Measurements from ENCODE around the gene SLK.

The SLK gene

GRCh38 chr10:104057717-104058116, 90.8 kb downstream of the SLK start:
- Histone ChIP-seq H3K4me1 (ENCODE audit: insufficient read depth, low read length, poor library complexity, severe bottlenecking) (no peaks in the 10 kb centered on the region), H3K36me3 (ENCODE audit: insufficient read depth, low read length) (no peaks in the 10 kb centered on the region), H2AFZ (ENCODE audit: low read length) (no peak overlapping the region), H4K20me1 (ENCODE audit: insufficient read depth, low read length, poor library complexity, severe bottlenecking) (no peaks in the 10 kb centered on the region), H3F3A (ENCODE audit: low read depth) (no peaks in the 10 kb centered on the region), H3K9ac (ENCODE audit: low read depth, low read length, poor library complexity, severe bottlenecking) (no peak overlapping the region), H3K9me3 (ENCODE audit: insufficient read depth, low read depth, low read length) (no peaks in the 10 kb centered on the region), H3K27me3 (ENCODE audit: insufficient read depth, low read length, poor library complexity, severe bottlenecking) (no peaks in the 10 kb centered on the region), H3K9me2 (replicated peaks; ENCODE audit: low read depth, low read length) (no peaks in the 10 kb centered on the region), H3K4me3 (ENCODE audit: low read length, poor library complexity, severe bottlenecking) (no peak overlapping the region), H3K79me2 (ENCODE audit: insufficient read depth, low read length) (no peaks in the 10 kb centered on the region), H3K4me2 (ENCODE audit: low read depth, low read length, poor library complexity, severe bottlenecking) (no peak overlapping the region)
- no peak for TF ChIP-seq EZH2phosphoT487 (IDR thresholded peaks at IDR 0.05; ENCODE audit: borderline replicate concordance)
- no peak for TF ChIP-seq CTCF (conservative IDR thresholded peaks at IDR 0.05; ENCODE audit: low read length)

GRCh38 chr10:104059364-104059763, 92.4 kb downstream of the SLK start:
- no peak overlapping the region for H3K4me2 ChIP-seq (ENCODE audit: low read depth, low read length, poor library complexity, severe bottlenecking)
- H3K9me3 ChIP-seq (ENCODE audit: insufficient read depth, low read depth, low read length) = no peaks in the 10 kb centered on the region
- H2AFZ ChIP-seq (ENCODE audit: low read length) = no peak overlapping the region
- no peak overlapping the region for H3K4me3 ChIP-seq (ENCODE audit: low read length, poor library complexity, severe bottlenecking)
- H4K20me1 ChIP-seq (ENCODE audit: insufficient read depth, low read length, poor library complexity, severe bottlenecking) = no peaks in the 10 kb centered on the region
- no peaks in the 10 kb centered on the region for H3K27me3 ChIP-seq (ENCODE audit: insufficient read depth, low read length, poor library complexity, severe bottlenecking)
- H3K36me3 ChIP-seq (ENCODE audit: insufficient read depth, low read length) = no peaks in the 10 kb centered on the region
- H3K79me2 ChIP-seq (ENCODE audit: insufficient read depth, low read length) = no peaks in the 10 kb centered on the region
- no peaks in the 10 kb centered on the region for H3F3A ChIP-seq (ENCODE audit: low read depth)
- H3K9ac ChIP-seq (ENCODE audit: low read depth, low read length, poor library complexity, severe bottlenecking) = no peak overlapping the region
- H3K4me1 ChIP-seq (ENCODE audit: insufficient read depth, low read length, poor library complexity, severe bottlenecking) = no peaks in the 10 kb centered on the region
- no peaks in the 10 kb centered on the region for H3K9me2 ChIP-seq (replicated peaks; ENCODE audit: low read depth, low read length)
- TF ChIP-seq CTCF (conservative IDR thresholded peaks at IDR 0.05; ENCODE audit: low read length) (no peak), EZH2phosphoT487 (IDR thresholded peaks at IDR 0.05; ENCODE audit: borderline replicate concordance) (no peak)

GRCh38 chr10:104061196-104061595, 94.3 kb downstream of the SLK start:
- Histone ChIP-seq H3K4me2 (ENCODE audit: low read depth, low read length, poor library complexity, severe bottlenecking) (no peak overlapping the region), H3K36me3 (ENCODE audit: insufficient read depth, low read length) (no peaks in the 10 kb centered on the region), H3K9me3 (ENCODE audit: insufficient read depth, low read depth, low read length) (no peaks in the 10 kb centered on the region)

More at GRCh38 chr10:104061196-104061595, 94.3 kb downstream of the SLK start:
- Histone ChIP-seq H3K9ac (ENCODE audit: low read depth, low read length, poor library complexity, severe bottlenecking) (no peak overlapping the region), H3K4me3 (ENCODE audit: low read length, poor library complexity, severe bottlenecking) (no peak overlapping the region), H3K27me3 (ENCODE audit: insufficient read depth, low read length, poor library complexity, severe bottlenecking) (no peaks in the 10 kb centered on the region), H3K9me2 (replicated peaks; ENCODE audit: low read depth, low read length) (no peaks in the 10 kb centered on the region), H3F3A (ENCODE audit: low read depth) (no peaks in the 10 kb centered on the region), H2AFZ (ENCODE audit: low read length) (no peak overlapping the region), H3K4me1 (ENCODE audit: insufficient read depth, low read length, poor library complexity, severe bottlenecking) (no peaks in the 10 kb centered on the region), H3K79me2 (ENCODE audit: insufficient read depth, low read length) (no peaks in the 10 kb centered on the region), H4K20me1 (ENCODE audit: insufficient read depth, low read length, poor library complexity, severe bottlenecking) (no peaks in the 10 kb centered on the region)
- no peak for TF ChIP-seq CTCF (conservative IDR thresholded peaks at IDR 0.05; ENCODE audit: low read length)
- TF ChIP-seq EZH2phosphoT487 (IDR thresholded peaks at IDR 0.05; ENCODE audit: borderline replicate concordance) = no peak
